ENCODE measurements around the gene CBLN4.

The CBLN4 gene

DNA sequence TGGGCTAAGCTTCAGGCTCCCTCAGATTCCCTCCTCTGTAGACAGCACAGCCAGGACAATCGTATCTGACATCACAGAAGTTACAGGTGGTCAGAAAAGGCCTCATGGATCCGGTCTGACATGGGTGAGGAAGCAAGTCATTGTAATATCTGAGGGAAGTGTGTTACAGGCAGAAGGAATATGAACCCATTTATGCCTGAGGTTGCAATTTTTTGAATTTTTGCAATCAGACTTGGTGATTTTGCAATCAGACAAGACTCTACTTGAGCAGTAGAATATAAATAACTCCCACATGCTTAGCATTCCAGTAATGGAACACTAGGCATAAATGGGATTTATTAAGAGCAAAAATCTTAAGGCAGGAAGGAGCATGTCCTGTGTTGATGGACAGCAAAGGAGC lies 52.1 kb downstream of the CBLN4 start:
- Histone ChIP-seq H3K4me1 (ENCODE audit: insufficient read depth, low read length, poor library complexity, severe bottlenecking) (no peaks in the 10 kb centered on the region), H3K4me3 (ENCODE audit: low read length, poor library complexity, severe bottlenecking) (no peak overlapping the region), H2AFZ (ENCODE audit: low read length) (no peak overlapping the region), H3K4me2 (ENCODE audit: low read depth, low read length, poor library complexity, severe bottlenecking) (no peak overlapping the region), H3K9me2 (replicated peaks; ENCODE audit: low read depth, low read length) (no peaks in the 10 kb centered on the region), H3F3A (ENCODE audit: low read depth) (no peaks in the 10 kb centered on the region), H3K79me2 (ENCODE audit: insufficient read depth, low read length) (no peaks in the 10 kb centered on the region), H3K27me3 (ENCODE audit: insufficient read depth, low read length, poor library complexity, severe bottlenecking) (no peaks in the 10 kb centered on the region), H3K36me3 (ENCODE audit: insufficient read depth, low read length) (no peaks in the 10 kb centered on the region), H3K9ac (ENCODE audit: low read depth, low read length, poor library complexity, severe bottlenecking) (no peak overlapping the region), H3K9me3 (ENCODE audit: insufficient read depth, low read depth, low read length) (no peaks in the 10 kb centered on the region), H4K20me1 (ENCODE audit: insufficient read depth, low read length, poor library complexity, severe bottlenecking) (no peaks in the 10 kb centered on the region)
- TF ChIP-seq, protein P1, sequence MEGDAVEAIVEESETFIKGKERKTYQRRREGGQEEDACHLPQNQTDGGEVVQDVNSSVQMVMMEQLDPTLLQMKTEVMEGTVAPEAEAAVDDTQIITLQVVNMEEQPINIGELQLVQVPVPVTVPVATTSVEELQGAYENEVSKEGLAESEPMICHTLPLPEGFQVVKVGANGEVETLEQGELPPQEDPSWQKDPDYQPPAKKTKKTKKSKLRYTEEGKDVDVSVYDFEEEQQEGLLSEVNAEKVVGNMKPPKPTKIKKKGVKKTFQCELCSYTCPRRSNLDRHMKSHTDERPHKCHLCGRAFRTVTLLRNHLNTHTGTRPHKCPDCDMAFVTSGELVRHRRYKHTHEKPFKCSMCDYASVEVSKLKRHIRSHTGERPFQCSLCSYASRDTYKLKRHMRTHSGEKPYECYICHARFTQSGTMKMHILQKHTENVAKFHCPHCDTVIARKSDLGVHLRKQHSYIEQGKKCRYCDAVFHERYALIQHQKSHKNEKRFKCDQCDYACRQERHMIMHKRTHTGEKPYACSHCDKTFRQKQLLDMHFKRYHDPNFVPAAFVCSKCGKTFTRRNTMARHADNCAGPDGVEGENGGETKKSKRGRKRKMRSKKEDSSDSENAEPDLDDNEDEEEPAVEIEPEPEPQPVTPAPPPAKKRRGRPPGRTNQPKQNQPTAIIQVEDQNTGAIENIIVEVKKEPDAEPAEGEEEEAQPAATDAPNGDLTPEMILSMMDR (conservative IDR thresholded peaks at IDR 0.05; ENCODE audit: low read length), result no peak
- no peak for TF ChIP-seq EZH2phosphoT487 (IDR thresholded peaks at IDR 0.05; ENCODE audit: borderline replicate concordance)

DNA sequence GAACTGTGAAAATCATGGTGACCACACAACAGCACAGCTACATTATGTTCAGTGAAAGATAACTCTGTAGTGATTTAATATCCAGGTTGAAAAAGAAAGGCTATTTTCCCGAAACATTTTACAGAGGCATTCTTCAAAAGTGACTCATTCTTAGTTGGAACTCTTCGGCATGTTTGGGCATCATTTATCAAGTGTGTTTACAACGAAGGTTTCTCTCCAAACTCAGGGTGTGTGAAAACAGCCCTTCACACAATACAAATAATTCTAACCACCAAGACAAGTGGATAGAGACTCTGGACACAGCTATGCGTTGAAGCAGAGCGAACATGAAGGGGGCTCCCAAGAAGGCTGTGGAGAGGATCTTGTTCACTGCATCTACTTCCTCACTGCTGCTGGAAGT lies 57.6 kb downstream of the CBLN4 start:
- no peak overlapping the region for H2AFZ ChIP-seq (ENCODE audit: low read length)
- H3K9ac ChIP-seq (ENCODE audit: low read depth, low read length, poor library complexity, severe bottlenecking), result no peak overlapping the region
- no peaks in the 10 kb centered on the region for H3K9me2 ChIP-seq (replicated peaks; ENCODE audit: low read depth, low read length)
- no peaks in the 10 kb centered on the region; the same call in 1 of the 2 replicates for H3K9me3 ChIP-seq (ENCODE audit: insufficient read depth, low read depth, low read length)
- H3K4me2 ChIP-seq (ENCODE audit: low read depth, low read length, poor library complexity, severe bottlenecking), result no peak overlapping the region
- H3K4me1 ChIP-seq (ENCODE audit: insufficient read depth, low read length, poor library complexity, severe bottlenecking), result no peaks in the 10 kb centered on the region
- H3F3A ChIP-seq (ENCODE audit: low read depth), result no peaks in the 10 kb centered on the region
- H3K4me3 ChIP-seq (ENCODE audit: low read length, poor library complexity, severe bottlenecking), result no peak overlapping the region
- H3K36me3 ChIP-seq (ENCODE audit: insufficient read depth, low read length), result no peaks in the 10 kb centered on the region
- no peaks in the 10 kb centered on the region for H4K20me1 ChIP-seq (ENCODE audit: insufficient read depth, low read length, poor library complexity, severe bottlenecking)
- H3K27me3 ChIP-seq (ENCODE audit: insufficient read depth, low read length, poor library complexity, severe bottlenecking), result no peaks in the 10 kb centered on the region
- no peak for TF ChIP-seq EZH2phosphoT487 (IDR thresholded peaks at IDR 0.05; ENCODE audit: borderline replicate concordance)
- TF ChIP-seq, protein P1 (conservative IDR thresholded peaks at IDR 0.05; ENCODE audit: low read length), result no peak
- no peaks in the 10 kb centered on the region for H3K79me2 ChIP-seq (ENCODE audit: insufficient read depth, low read length)

All from Loucy (cell line).